Fibroblast of lung (primary cell): ENCODE data around the gene DUSP23.

Source experiments
- EZH2 ChIP-seq: IDR thresholded peaks from 2 replicates; pipeline ENCODE4 v1.5.1; 2012; ENCODE audit warnings: low read length, control low read depth, mild to moderate bottlenecking; ENCODE audit errors: missing control alignments
- TF ChIP-seq, protein P1 (sequence below), 2 donors: IDR thresholded peaks in 1 of 2; conservative IDR thresholded peaks in 1 of 2; 1 replicate in 1 of 2; 2 replicates in 1 of 2; pipeline ENCODE4 v1.5.1; 2011 to 2012; ENCODE audit warnings: low read length in 2 of 2, control low read depth in 1 of 2, inconsistent platforms in 1 of 2, low read depth in 1 of 2, mild to moderate bottlenecking in 1 of 2

- TF ChIP-seq, protein P1, sequence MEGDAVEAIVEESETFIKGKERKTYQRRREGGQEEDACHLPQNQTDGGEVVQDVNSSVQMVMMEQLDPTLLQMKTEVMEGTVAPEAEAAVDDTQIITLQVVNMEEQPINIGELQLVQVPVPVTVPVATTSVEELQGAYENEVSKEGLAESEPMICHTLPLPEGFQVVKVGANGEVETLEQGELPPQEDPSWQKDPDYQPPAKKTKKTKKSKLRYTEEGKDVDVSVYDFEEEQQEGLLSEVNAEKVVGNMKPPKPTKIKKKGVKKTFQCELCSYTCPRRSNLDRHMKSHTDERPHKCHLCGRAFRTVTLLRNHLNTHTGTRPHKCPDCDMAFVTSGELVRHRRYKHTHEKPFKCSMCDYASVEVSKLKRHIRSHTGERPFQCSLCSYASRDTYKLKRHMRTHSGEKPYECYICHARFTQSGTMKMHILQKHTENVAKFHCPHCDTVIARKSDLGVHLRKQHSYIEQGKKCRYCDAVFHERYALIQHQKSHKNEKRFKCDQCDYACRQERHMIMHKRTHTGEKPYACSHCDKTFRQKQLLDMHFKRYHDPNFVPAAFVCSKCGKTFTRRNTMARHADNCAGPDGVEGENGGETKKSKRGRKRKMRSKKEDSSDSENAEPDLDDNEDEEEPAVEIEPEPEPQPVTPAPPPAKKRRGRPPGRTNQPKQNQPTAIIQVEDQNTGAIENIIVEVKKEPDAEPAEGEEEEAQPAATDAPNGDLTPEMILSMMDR (conservative IDR thresholded peaks at IDR 0.05 in 1 of 2, IDR thresholded peaks at IDR 0.05 in 1 of 2; ENCODE audit: low read depth in 1 of 2, low read length in 2 of 2), result no peak
- TF ChIP-seq EZH2, result no peak
These were observed 5.0 kb upstream of the DUSP23 start for GRCh38 chr1:159775716-159776115.
